Neuronal stem cell (in vitro differentiated cells): ENCODE data around the gene PHF21A. TPM values are rescaled to one million over a fixed set of nuclear protein-coding genes. Genes with fewer than 3 reads are reported as not detected.

Source experiments
- DNase-seq: peaks from one replicate; pipeline ENCODE4 v3.0.0-alpha.2; 2013; ENCODE audit warnings: low spot score
- H2AFZ ChIP-seq: one replicate; pipeline ENCODE4 v1.6.1; 2013; ENCODE audit warnings: mild to moderate bottlenecking, low read length, inconsistent platforms
- H2AK5ac ChIP-seq: 2 replicates; pipeline ENCODE4 v1.6.1; 2013; ENCODE audit warnings: low read depth, mild to moderate bottlenecking, inconsistent platforms, low read length, moderate library complexity, mixed read lengths
- H2BK120ac ChIP-seq: 2 replicates; pipeline ENCODE4 v1.6.1; 2013; ENCODE audit warnings: low read depth, mild to moderate bottlenecking, inconsistent platforms, low read length, moderate library complexity, mixed read lengths
- H2BK12ac ChIP-seq: one replicate; pipeline ENCODE4 v1.6.1; 2013; ENCODE audit warnings: low read length, inconsistent platforms
- H2BK15ac ChIP-seq: 2 replicates; pipeline ENCODE4 v1.6.1; 2013; ENCODE audit warnings: mild to moderate bottlenecking, low read length, inconsistent platforms, mixed read lengths
- H2BK5ac ChIP-seq: one replicate; pipeline ENCODE4 v1.6.1; 2013; ENCODE audit warnings: inconsistent platforms, mild to moderate bottlenecking, low read length, moderate library complexity
- H3K14ac ChIP-seq: one replicate; pipeline ENCODE4 v1.6.1; 2013; ENCODE audit warnings: low read length, inconsistent platforms
- H3K18ac ChIP-seq: 2 replicates; pipeline ENCODE4 v1.6.1; 2013; ENCODE audit warnings: low read length, inconsistent platforms
- H3K23ac ChIP-seq: 2 replicates; pipeline ENCODE4 v1.6.1; 2013; ENCODE audit warnings: low read depth, mild to moderate bottlenecking, mixed read lengths, low read length, inconsistent platforms; ENCODE audit not compliant: poor library complexity
- H3K27ac ChIP-seq: replicated peaks from 3 replicates; pipeline ENCODE4 v1.5.1; 2013; ENCODE audit warnings: low read length, inconsistent platforms
- H3K27me3 ChIP-seq, 3 experiments: 2 replicates each; pipeline ENCODE4 v1.6.1; 2013; ENCODE audit warnings: low read length in 3 of 3, mild to moderate bottlenecking in 2 of 3, inconsistent platforms in 1 of 3, low read depth in 1 of 3, mixed read lengths in 1 of 3, moderate library complexity in 1 of 3; ENCODE audit not compliant: control insufficient read depth in 3 of 3, insufficient read depth in 3 of 3
- H3K36me3 ChIP-seq, 2 donors: replicated peaks in 1 of 2; 2 replicates each; pipeline ENCODE4 v1.6.1; 2013; ENCODE audit warnings: low read length in 2 of 2; ENCODE audit not compliant: control insufficient read depth in 2 of 2, insufficient read depth in 2 of 2
- H3K4ac ChIP-seq: 2 replicates; pipeline ENCODE4 v1.6.1; 2013; ENCODE audit warnings: inconsistent platforms, mild to moderate bottlenecking, low read length, moderate library complexity
- H3K4me1 ChIP-seq, 2 donors: 1 replicate in 1 of 2; 2 replicates in 1 of 2; pipeline ENCODE4 v1.6.1; 2013; ENCODE audit warnings: low read length in 2 of 2, low read depth in 1 of 2; ENCODE audit not compliant: control insufficient read depth in 2 of 2, insufficient read depth in 1 of 2
- H3K4me2 ChIP-seq: one replicate; pipeline ENCODE4 v1.6.1; 2013; ENCODE audit warnings: mild to moderate bottlenecking, low read length, inconsistent platforms; ENCODE audit not compliant: insufficient read depth, poor library complexity, severe bottlenecking
- H3K4me3 ChIP-seq, 2 donors: 2 replicates each; pipeline ENCODE4 v1.5.1; 2013; ENCODE audit warnings: low read length in 2 of 2, mild to moderate bottlenecking in 2 of 2, inconsistent platforms in 1 of 2, moderate library complexity in 1 of 2
- H3K79me1 ChIP-seq: one replicate; pipeline ENCODE4 v1.6.1; 2013; ENCODE audit warnings: low read depth, mild to moderate bottlenecking, inconsistent platforms, low read length, moderate library complexity
- H3K9ac ChIP-seq: one replicate; pipeline ENCODE4 v1.6.1; 2013; ENCODE audit warnings: mild to moderate bottlenecking, low read depth, low read length, inconsistent platforms; ENCODE audit not compliant: poor library complexity
- H3K9me3 ChIP-seq, 2 donors: replicated peaks in 1 of 2; 2 replicates each; pipeline versions ENCODE3 to v1.6.1; 2013; ENCODE audit warnings: low read length in 2 of 2, mild to moderate bottlenecking in 2 of 2, inconsistent platforms in 1 of 2, low read depth in 1 of 2, mixed read lengths in 1 of 2, moderate library complexity in 1 of 2; ENCODE audit not compliant: control insufficient read depth in 2 of 2, insufficient read depth in 1 of 2
- H4K8ac ChIP-seq: one replicate; pipeline ENCODE4 v1.6.1; 2013; ENCODE audit warnings: low read depth, mild to moderate bottlenecking, inconsistent platforms, low read length, moderate library complexity
- H4K91ac ChIP-seq: one replicate; pipeline ENCODE4 v1.6.1; 2013; ENCODE audit warnings: low read length, low read depth, mild to moderate bottlenecking, inconsistent platforms; ENCODE audit not compliant: poor library complexity
- WGBS, 2 donors: extraction: QIAGEN DNeasy Blood & Tissue Kit; methylation state at CpG; one replicate each; pipeline ENCODE4 v1.1.7; 2013; ENCODE audit warnings: missing lambda C conversion rate in 2 of 2, mixed read lengths in 1 of 2; ENCODE audit not compliant: insufficient read length in 2 of 2, insufficient replicate concordance in 1 of 2; ENCODE audit errors: extremely low coverage in 2 of 2; 5-methylcytosine and 5-hydroxymethylcytosine counted together
- polyA plus RNA-seq, 2 experiments: library from polyadenylated mRNA; stranded (reverse); fragments of 200-250 nt; gene quantifications; one replicate each; pipeline ENCODE4 v1.2.3, GENCODE V29; 2013

PHF21A gene
- polyA plus RNA-seq (2013, experiment 1 of 2), result 50.3 TPM
- 49.2 TPM for polyA plus RNA-seq (2013, experiment 2 of 2)

GRCh38 chr11:46121301-46121723 is at the start of gene PHF21A:
Gene PHF21A (minus strand): TSS chr11:46121454. CDS start chr11:46084219, 37,235 bp downstream.
- no peaks in the 10 kb centered on the region for H3K36me3 ChIP-seq
- no CpG with 5 or more reads among the region's 52 CpGs for WGBS, 2 donors
- H3K9me3 ChIP-seq, result no peaks in the 10 kb centered on the region
- H3K9ac ChIP-seq, result peak within 1 kb of the TSS; percentile 86
- peak within 1 kb of the TSS; percentile 99 for H3K27ac ChIP-seq
- peak within 1 kb of the TSS; percentile 23 for H2AK5ac ChIP-seq
- H3K4me3 ChIP-seq, result peak within 1 kb of the TSS; percentile 62 to 85
- peak within 1 kb of the TSS; percentile 38 for H3K14ac ChIP-seq
- no peaks in the 10 kb centered on the region for H3K27me3 ChIP-seq
- H2BK12ac ChIP-seq, result no peak within 1 kb of the TSS
- H3K4me2 ChIP-seq, result peak within 1 kb of the TSS; percentile 78
- no peak within 1 kb of the TSS for H3K4ac ChIP-seq
- peak; percentile 88 for DNase-seq
- H4K8ac ChIP-seq, result peak within 1 kb of the TSS; percentile 17
- H2BK15ac ChIP-seq, result peak within 1 kb of the TSS; percentile 49
- H3K23ac ChIP-seq, result peak within 1 kb of the TSS; percentile 93
- peak within 1 kb of the TSS; percentile 89 for H2AFZ ChIP-seq
- H2BK120ac ChIP-seq, result no peak within 1 kb of the TSS
- no peak within 1 kb of the TSS for H4K91ac ChIP-seq
- H3K18ac ChIP-seq, result peak within 1 kb of the TSS; percentile 97
- peak within 1 kb of the TSS; percentile 87 for H2BK5ac ChIP-seq
- peaks cover 1 to 3% of the 10 kb centered on the region in 2 donors for H3K4me1 ChIP-seq
- H3K79me1 ChIP-seq, result no peaks in the 10 kb centered on the region

GRCh38 chr11:46170797-46171196 is 49.5 kb upstream of the PHF21A start:
- Histone ChIP-seq H3K4me2 (no peak overlapping the region), H3K79me1 (no peaks in the 10 kb centered on the region), H3K14ac (no peak overlapping the region), H2BK15ac (no peak overlapping the region), H4K8ac (no peak overlapping the region), H2AFZ (no peak overlapping the region), H2BK5ac (no peak overlapping the region), H3K36me3 (no peaks in the 10 kb centered on the region), H4K91ac (no peak overlapping the region), H3K4ac (no peak overlapping the region), H3K4me1 (no peaks in the 10 kb centered on the region), H3K9ac (no peak overlapping the region), H3K23ac (no peak overlapping the region), H2AK5ac (no peak overlapping the region), H2BK12ac (no peak overlapping the region), H3K27ac (no peak overlapping the region), H3K4me3 (no peak overlapping the region), H3K9me3 (no peaks in the 10 kb centered on the region), H3K27me3 (peaks cover 0 to 2% (median 0%) of the 10 kb centered on the region in 3 experiments), H2BK120ac (no peak overlapping the region), H3K18ac (no peak overlapping the region)
- no peak for DNase-seq

DNA sequence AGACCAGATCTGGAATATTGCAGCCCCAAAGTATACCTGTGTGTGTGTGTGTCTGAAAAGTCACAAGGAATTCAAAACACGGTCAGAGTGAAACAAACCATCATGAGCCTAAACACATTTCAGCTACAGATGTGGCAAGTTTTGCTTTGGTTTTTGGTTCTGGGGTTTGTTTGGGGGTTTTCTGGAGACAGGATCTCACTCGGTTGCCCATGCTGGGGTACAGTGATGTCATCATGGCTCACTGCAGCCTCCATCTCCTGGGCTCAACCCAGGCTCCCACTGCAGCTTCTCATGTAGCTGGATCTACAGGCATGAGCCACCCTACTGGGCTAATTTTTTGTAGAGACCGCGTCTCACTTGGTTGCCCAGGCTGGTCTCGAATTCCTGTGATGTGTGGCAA is 41.4 kb upstream of the PHF21A start:
- Histone ChIP-seq H2BK15ac (no peak overlapping the region), H3K36me3 (no peaks in the 10 kb centered on the region), H4K8ac (no peak overlapping the region), H3K27ac (no peak overlapping the region), H3K18ac (peak overlapping the region; percentile 32), H3K9me3 (no peaks in the 10 kb centered on the region), H3K4me3 (no peak overlapping the region), H3K4ac (no peak overlapping the region), H3K27me3 (peaks cover 0 to 16% (median 0%) of the 10 kb centered on the region in 3 experiments), H3K4me2 (no peak overlapping the region), H2AK5ac (no peak overlapping the region), H2BK120ac (no peak overlapping the region), H4K91ac (no peak overlapping the region), H3K4me1 (peaks cover 0 to 1% of the 10 kb centered on the region in 2 donors), H3K14ac (no peak overlapping the region), H2AFZ (no peak overlapping the region), H3K9ac (no peak overlapping the region), H3K79me1 (no peaks in the 10 kb centered on the region), H2BK12ac (no peak overlapping the region), H3K23ac (no peak overlapping the region), H2BK5ac (no peak overlapping the region)
- DNase-seq, result no peak
- WGBS, 2 donors, result no CpG with 5 or more reads among the region's 5 CpGs

- no peak overlapping the region for H3K27ac ChIP-seq
- no peaks in the 10 kb centered on the region for H3K36me3 ChIP-seq
- H2BK12ac ChIP-seq, result no peak overlapping the region
- DNase-seq, result no peak
- no peak overlapping the region for H3K4me2 ChIP-seq
- WGBS, 2 donors, result no CpG with 5 or more reads among the region's 7 CpGs
- H2AK5ac ChIP-seq, result no peak overlapping the region
- no peak overlapping the region for H4K91ac ChIP-seq
- H3K18ac ChIP-seq, result no peak overlapping the region
- H3K4me1 ChIP-seq, result peaks cover 0 to 1% of the 10 kb centered on the region in 2 donors
- no peak overlapping the region for H3K14ac ChIP-seq
- H3K9ac ChIP-seq, result no peak overlapping the region
- no peak overlapping the region for H4K8ac ChIP-seq
- H3K4ac ChIP-seq, result no peak overlapping the region
- H3K27me3 ChIP-seq, result peaks cover 0 to 16% (median 0%) of the 10 kb centered on the region in 3 experiments
- H3K9me3 ChIP-seq, result no peaks in the 10 kb centered on the region
- no peak overlapping the region for H2BK15ac ChIP-seq
- no peak overlapping the region for H3K4me3 ChIP-seq
- H3K23ac ChIP-seq, result no peak overlapping the region
- H2BK120ac ChIP-seq, result no peak overlapping the region
- no peaks in the 10 kb centered on the region for H3K79me1 ChIP-seq
- no peak overlapping the region for H2BK5ac ChIP-seq
- no peak overlapping the region for H2AFZ ChIP-seq
Measured at GRCh38 chr11:46161201-46161600, 39.9 kb upstream of the PHF21A start.
